HG02642 (cell line): ENCODE results near the gene NRIP2.
A peak's percentile ranks its signal among the peaks of the same experiment; 100 is the strongest.

Experiments used
- ATAC-seq: cut with Tn5 transposase; IDR thresholded peaks from one replicate; pipeline ENCODE4 v1.9.1; 2021; ENCODE audit warnings: mild to moderate bottlenecking; ENCODE audit not compliant: unreplicated experiment, poor library complexity

NRIP2 gene

DNA sequence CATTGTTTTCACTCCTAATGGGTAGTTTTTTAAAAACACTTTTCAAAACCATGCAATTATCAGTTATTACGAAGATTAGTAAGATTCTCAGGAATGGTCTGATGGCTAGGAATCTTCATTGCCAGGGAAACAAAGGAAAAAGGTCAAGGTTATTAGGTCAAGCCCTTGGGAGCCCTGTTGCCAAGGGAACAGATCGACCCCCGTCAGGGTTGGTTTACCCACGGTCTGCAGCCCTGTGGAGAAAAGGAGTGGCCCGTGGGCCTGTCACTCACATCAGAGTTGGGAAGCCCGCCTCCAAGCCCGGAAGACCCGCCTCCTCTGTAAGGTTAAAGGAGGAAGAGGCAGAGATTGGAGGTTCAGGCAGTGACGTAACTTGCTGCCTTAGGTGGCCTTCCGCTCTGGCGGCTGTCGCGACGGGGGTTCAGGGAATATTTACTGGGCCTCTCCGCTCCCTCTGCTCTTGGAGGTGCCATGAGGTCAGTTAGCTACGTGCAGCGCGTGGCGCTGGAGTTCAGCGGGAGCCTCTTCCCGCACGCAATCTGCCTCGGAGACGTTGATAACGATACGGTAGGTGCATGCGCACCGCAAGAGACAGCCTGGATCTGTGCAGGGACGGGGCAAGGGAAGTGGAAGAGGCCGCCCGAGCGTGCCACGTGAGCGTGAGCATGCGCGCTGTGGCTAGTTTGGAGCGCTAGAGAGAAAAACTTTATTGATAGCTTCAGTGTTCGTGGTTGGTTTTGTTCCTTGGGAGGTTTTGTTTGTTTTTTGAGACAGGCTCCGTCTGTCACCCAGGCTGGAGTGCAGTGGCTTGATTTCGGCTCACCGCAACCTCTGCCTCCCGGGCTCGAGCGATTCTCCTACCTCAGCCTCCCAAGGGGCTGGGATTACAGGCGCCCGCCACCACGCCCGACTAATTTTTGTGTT, 22.3 kb downstream of the NRIP2 start, which contains the start of gene ITFG2:
TSS of gene ITFG2 (plus strand) at position 379 of the 924 bp plus-strand sequence. CDS start at position 472, 93 bp downstream.
- peak; percentile 95 for ATAC-seq

DNA sequence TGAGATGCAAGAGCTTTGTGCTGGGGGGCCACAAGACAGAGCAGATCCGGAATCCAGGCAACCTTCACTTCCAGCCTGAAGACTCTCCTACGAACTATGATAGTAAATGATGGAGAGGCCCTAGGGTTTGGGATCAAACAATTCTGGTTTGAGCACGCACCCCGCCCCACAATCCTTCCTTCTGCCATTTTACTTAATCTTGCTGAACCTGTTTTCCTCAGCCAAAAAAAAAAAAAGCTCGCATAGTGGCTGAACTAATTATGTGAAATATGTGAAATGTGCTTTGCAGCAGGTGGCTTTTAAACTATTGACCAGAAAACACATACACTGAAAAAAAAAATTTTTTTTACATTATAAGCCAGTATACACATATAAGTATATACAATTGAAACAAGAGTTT, 23.0 kb downstream of the NRIP2 start:
- ATAC-seq = no peak

DNA sequence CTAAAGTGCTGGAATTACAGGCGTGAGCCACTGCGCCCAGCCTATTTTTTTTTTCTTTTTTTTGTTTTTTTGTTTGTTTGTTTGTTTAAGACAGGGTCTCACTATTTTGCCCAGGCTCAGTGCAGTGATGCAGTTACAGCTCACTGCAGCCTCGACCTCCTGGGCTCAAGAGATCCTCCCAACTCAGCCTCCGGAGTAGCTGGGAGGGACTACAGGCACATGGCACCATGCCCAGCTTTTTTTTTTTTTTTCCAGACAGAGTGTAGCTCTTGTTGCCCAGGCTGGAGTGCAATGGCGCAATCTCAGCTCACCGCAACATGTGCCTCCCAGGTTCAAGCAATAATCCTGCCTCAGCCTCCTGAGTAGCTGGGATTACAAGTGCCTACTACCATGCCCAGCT, 28.1 kb downstream of the NRIP2 start:
- no peak for ATAC-seq

DNA sequence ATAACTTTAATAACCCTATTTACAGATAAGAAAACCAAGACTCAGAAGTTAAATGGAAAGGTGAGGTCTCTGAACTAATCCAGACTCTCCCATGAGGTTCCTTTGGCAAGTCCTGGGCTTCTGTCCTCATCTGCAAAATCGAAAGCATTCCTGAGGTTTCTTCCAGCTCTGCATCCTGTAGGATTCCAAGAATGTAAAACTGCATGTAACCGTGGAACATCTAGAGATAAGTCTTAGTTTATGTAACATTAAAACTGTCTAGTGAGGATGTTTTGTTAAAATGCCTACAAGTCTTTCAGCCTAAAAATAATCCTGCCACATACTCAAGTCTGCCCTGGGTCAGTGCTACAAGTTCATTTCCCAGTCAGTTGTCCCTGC, 29.7 kb downstream of the NRIP2 start:
- no peak for ATAC-seq

DNA sequence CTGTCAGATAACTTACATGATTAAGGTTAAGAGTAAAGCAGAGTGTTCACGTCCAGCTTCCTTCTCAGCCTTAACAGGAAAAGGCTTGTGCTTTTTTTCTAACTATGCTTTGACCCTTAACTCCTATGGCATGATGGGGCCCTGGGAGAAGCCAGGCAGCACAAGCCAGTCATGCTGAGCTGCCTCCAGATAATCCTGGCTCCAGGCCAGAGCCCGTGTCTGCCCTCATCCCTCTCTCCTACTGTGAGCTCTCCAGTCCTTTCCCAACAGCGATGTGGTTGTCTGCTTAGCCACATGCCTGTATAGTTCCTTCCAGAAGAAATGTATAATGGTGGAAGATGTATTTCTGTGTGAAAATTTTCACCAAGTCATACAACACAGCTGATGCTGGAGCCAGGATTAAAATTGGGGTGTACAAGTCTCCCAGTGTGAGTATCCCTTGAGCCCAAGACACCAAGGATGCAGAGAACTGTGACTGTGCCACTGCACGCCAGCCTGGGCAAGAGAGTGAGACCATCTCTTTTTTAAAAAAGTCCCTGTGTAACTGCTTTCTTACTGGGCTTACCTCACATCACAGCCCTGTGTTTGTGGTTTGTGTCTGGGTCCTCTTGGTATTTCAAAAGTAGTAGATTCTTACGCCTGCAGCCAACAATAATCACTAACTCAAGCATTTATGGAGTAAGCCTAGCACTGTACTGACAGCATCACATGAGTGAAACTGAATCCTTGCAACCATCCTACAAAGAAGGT, 30.3 kb downstream of the NRIP2 start:
- no peak for ATAC-seq

DNA sequence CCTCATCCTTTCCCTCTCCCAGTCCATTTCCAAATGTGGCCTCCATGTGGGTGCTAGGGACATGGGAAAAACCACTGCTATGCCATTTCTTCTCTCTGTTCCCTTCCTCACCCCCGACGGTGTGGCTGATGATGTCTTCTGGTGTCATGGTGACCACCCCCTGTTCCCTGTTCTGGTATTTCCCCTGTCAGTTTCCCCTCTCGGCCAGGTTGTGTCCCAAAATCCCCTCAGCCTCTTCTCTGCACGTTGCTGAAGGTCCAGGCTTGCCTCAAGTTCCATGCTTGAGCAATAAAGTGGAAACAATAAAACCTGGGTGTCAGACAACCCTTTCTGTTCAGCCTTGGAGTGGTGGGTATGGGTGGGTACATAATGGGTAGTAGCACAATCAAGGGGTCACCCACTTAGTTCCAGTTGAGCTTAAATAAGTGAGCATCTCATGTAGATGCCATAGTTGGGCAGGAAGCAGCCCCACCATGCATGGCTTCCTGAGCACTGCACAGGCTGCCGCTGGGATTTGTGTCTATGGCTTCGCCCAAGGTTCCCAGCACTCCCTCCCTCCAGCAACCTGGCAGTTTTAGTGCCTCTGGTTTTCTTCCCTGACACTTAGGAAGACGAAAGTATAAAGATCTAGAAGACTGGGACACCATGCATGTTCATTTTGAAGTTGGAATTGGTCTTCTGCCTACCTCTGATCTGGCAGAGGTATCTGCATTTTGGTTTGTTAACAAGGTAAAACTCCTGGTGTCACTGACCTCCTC, 31.0 kb downstream of the NRIP2 start:
- no peak for ATAC-seq

DNA sequence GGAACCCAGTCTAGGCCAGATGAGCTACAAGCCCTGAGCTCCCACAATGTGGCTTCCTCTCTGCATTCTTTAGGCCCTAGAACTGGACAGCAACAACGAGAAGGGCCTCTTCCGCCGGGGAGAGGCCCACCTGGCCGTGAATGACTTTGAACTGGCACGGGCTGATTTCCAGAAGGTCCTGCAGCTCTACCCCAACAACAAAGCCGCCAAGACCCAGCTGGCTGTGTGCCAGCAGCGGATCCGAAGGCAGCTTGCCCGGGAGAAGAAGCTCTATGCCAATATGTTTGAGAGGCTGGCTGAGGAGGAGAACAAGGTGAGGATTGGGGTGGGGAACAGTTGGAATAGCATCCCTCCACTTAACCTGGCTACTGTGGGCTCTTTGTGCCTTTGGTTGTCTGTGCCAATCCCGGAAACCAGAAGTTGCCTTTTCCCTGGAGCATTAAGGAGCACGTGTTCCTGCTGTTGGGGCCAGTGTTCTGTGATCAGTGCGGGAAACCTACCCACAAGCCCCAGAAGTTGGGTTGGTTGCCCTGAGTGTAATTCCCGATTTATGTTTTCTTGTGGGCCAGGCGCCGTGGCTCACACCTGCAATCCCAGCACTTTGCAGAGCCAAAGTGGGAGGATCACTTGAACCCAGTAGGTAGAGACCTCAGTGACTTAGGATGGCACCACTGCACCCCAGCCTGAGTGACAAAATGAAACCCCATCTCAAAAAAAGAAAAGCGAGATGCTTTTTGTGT, 33.6 kb downstream of the NRIP2 start:
- ATAC-seq = no peak

DNA sequence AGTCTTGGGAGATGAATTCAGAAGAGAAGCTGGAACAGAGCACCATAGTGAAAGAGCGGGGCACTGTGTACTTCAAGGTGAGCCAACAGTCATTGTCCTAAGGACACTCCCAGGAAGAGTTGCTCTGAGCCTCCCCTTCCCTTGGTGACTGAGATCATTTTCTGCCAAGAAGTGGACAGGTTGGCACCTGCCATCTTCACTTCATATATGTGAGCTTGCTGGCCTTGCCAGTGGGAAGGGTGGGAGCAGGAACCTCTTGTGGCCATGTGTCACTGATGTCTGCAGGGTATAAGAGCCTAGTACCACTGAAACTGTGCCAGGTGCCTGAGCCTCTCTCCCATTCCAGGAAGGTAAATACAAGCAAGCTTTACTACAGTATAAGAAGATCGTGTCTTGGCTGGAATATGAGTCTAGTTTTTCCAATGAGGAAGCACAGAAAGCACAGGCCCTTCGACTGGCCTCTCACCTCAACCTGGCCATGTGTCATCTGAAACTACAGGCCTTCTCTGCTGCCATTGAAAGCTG, 34.7 kb downstream of the NRIP2 start:
- no peak for ATAC-seq

DNA sequence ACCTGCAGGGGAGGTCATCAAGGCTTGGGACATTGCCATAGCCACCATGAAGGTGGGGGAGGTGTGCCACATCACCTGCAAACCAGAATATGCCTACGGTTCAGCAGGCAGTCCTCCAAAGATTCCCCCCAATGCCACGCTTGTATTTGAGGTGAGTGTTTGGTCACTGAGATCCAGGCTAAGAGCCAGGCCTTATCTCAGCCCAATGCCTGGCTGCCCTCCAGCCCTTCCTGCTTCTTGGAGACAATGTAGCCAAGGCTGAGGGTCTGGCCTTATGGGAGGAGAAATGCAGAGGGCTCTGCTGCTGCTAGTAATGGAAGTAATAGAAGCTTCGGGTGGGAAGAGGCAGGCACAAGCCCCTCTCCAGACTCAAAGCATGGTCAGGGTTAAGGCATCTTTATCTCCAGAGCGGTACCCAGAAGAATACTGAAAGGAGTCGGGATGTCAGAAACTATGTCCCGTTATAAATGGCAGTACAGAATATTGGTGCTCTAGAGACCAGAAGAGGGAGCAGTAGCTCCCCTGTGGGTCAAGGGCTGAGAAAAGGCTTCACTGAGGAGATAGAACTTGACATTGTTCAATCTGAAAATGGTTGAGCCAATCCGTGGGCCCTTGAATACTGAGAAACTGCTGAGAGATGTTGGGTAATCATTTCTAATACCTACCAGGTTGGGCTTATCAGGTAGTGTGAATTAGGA, 37.0 kb downstream of the NRIP2 start:
- ATAC-seq = no peak

DNA sequence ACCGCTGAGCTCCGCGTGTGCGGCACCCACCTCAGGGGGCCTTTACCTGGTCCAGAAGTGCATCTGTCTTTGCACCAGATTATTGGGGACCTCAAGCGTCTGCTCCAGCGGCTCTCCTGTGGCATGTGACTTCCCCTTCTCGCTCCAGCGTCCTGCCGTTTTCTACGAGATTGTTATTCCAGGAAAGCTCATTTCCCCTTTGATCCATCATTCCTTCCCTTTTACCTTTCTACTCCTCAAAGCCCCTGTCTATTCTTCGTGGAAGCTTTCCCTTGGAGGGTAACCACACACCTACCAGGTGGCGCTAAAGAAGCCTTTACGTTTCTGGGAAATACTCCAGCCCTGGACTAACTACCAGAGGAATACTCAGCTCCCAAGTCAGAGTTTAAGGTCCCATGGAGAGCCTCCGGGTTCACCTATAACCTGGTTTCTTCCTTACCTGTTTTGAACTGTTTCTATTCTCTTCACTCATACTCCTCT, 38.6 kb downstream of the NRIP2 start:
- ATAC-seq = no peak

DNA sequence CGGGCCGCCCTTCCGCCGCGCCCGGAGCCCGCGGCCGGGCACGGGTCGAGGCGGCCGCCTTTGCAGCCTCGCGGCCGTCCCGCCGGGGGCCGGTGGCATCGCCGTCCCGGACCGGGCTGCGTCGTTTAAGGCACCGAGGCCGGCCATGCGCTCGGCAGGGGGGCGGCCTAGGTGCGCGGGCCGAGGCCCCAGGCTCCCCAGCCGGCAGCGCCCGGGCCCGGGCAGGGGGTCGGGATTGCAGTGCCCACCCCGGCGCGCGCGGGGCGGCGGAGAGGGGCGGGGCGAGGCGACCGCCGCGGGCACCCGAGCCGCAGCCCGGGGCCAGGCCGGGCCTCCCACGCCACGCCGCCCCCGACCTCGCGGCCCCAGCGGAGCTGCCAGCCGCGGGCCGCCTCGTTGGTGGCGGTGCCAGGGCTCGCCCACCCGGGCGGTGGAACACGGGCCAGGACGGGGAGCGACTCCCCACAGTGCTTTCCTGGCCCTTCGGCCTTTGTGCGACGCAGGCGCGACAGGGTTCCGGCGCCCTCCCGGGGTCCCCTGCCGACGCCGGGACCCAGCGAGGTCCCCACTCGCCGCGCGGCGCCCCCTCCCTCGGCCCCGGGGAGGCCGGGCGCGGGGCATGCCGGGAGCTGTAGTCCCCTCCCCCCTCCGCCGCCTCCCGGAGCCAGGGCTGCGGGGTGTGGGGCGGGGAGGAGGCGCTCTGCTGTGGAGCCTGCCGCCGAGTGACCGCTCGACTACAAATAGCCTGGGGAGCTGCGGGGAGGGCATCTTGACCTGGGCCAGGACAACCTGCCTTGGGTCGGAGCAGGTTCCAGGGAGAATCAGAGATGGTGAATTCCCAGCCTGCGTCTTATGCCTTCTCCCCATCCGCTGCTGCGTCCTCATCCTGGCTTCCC, 39.3 kb downstream of the NRIP2 start:
- ATAC-seq = peak; percentile 70

DNA sequence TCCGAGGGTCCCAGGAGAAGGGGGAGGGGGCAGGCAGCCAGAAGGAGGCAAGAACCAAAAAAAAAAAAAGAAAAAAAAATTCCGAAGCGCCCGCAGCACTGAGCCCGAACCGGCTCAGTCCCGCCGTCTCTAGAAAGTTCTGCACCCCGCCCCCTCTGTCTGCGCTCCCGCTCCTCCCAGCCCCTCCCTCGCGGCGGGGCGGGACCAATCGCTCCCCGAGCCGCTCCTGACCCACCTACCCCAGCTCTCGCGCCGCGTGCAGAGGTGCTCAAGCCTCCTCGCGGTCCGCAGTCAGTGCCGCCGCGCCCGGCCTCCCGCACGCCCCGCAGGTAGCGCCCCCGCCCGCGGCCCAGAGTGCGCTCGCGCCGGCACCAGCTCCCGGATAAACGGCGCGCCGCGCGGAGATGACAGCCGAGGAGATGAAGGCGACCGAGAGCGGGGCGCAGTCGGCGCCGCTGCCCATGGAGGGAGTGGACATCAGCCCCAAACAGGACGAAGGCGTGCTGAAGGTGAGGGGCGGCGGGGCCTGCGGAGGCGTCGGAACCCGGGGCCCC, 40.0 kb downstream of the NRIP2 start, which contains the start of gene FKBP4:
TSS of gene FKBP4 (plus strand) at position 235 of the 554 bp plus-strand sequence. CDS start at position 405, 170 bp downstream.
- ATAC-seq = peak; percentile 85

DNA sequence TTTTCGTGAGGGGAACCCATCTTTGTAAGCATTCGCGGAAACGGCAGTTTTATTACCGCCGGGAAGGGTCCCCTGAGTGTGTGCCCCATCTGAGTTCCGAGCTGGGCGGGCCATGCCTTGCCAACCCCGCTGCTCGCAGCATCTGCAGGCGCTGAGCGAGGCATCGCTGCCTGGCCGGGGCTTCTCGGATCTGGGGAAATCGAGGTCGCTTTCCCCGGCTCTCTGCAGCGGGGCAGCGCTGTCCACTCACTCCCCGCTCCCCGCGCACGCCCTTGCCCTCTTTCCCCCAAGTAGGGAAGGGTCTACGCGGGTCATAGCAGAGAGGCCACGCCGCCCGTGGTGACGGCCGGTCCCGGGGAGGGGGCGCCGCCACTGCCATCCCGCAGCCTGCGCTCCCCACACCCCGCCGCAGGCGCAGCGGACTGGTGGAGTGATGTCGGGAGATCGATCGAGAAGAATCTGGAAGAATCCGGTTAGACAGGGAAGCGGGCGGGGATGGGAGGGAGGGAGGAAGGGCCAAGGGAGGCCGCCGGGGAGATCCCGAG, 40.6 kb downstream of the NRIP2 start:
- ATAC-seq = peak; percentile 16

DNA sequence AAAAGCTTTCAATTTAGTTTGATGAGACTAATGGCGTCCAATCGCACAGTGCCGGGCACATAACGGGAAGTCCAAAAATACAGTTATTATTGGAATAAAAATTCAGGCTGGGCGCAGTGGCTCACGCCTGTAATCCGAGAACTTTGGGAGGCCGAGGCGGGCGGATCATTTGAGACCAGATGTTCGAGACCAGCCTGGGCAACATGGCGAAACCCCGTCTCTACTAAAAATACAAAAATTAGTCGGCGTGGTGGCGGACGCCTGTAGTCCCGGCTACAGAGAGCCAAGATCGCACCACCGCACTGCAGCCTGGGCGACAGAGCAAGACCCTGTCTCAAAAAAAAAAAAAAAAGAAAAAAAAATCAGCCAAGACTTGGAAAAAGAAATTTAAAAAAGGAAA, 41.3 kb downstream of the NRIP2 start:
- no peak for ATAC-seq

DNA sequence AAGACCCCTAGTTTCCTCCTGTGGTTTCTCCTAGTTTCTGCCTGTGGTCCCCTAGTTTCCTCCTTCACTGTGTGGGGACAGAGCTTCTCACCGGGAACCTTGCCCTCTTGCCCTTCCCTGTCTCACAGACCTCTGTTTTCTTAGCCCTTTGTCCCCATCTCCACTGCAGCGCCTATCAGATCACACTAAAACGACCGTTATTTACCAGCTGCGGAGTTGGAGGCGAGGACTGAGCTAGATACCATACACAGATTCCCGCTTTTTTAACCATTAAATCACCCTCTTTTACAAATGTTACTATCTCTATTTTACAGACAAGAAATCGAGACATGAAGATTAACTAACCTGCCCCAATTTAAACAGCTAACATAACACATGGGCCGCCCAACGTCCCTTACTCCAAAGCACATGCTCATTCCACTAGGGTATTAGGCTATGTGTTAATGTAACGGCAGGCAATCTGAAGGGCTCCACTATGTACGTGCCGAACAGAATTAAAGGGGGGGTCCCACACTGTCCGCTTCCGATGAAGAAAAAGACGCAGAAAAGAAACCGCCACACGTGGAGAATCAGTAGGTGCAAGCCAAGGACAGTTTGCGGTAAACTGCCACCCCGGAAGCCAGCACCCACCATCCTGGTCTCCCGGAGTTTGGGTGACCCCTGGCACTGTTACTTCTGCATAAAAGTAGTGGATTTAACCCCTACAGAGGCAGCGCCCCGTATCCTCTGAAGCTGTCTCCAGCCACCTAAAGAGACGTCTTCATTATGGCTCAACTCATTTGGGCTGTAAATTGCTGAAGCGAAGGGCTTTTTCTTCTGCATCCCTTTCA, 41.9 kb downstream of the NRIP2 start:
- ATAC-seq = no peak

DNA sequence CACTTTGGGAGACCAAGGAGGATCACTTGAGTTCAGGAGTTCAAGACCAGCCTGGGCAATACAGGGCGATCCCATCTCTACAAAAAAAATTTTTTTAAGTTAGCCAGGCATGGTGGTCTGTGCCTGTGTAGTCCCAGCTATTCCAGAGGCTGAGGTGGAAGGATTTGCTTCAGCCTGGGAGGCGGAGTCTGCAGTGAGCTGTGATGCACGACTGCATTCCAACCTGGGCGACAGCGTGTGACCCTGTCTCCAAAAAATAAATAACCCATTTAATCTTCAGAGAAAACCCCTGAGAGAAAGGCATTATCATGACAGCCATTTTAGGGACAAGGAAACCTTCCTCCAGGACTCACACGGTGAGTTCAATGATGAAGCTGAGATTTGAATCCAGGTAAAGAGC, 43.7 kb downstream of the NRIP2 start:
- ATAC-seq = no peak

DNA sequence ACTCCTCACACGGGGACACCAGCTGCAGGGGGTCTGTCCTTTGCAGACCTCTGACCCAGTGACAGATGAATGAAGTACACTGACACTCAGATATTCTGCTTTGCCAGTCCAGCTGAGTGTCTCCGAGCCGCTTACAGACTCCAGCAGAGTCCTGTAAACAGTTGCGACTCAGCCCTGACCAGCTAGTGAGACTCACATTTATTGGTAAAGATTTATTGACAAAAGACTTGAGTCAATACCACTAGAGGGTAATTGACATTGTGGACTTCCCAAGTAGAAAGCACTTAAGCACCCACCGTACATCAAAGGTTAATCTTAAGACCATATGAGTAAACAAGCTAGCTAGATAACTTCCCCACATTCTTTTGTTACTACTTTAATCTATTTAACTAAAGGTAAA, 49.8 kb downstream of the NRIP2 start:
- ATAC-seq = no peak
